ENCODE measurements around the gene WDR70. TPM values are rescaled to one million over a fixed set of nuclear protein-coding genes. Genes with fewer than 3 reads are reported as not detected.
"Not testable (repeated sequence)": the region's sequence is repeated elsewhere in the genome, so short reads cannot be mapped to it uniquely, and the experiment has no call there.

The WDR70 gene
- total RNA-seq, 1 experiment from 2014 or later = 35.0 TPM

DNA sequence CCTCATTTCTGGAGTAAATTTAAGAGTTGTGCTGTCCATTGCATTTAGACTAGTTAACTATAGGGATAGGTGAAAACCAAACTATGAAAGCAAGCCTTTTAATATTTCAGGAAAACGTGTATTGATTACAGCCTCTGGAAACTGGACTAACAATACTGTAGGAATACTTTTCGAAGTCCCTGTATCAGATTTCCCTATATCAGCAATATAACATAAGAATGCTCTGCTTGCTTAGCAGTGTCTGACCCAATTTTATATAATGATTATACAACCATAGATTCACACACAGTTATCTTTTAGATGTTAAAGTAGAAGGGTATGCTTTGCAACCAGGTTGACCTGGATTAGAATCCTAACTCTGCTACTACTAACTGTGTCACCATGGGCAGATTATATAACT, 203.1 kb downstream of the WDR70 start (continued):
- TF ChIP-seq ZNF425 (CRISPR knock-in tag; conservative IDR thresholded peaks at IDR 0.05) = no peak
- TF ChIP-seq, protein P1, sequence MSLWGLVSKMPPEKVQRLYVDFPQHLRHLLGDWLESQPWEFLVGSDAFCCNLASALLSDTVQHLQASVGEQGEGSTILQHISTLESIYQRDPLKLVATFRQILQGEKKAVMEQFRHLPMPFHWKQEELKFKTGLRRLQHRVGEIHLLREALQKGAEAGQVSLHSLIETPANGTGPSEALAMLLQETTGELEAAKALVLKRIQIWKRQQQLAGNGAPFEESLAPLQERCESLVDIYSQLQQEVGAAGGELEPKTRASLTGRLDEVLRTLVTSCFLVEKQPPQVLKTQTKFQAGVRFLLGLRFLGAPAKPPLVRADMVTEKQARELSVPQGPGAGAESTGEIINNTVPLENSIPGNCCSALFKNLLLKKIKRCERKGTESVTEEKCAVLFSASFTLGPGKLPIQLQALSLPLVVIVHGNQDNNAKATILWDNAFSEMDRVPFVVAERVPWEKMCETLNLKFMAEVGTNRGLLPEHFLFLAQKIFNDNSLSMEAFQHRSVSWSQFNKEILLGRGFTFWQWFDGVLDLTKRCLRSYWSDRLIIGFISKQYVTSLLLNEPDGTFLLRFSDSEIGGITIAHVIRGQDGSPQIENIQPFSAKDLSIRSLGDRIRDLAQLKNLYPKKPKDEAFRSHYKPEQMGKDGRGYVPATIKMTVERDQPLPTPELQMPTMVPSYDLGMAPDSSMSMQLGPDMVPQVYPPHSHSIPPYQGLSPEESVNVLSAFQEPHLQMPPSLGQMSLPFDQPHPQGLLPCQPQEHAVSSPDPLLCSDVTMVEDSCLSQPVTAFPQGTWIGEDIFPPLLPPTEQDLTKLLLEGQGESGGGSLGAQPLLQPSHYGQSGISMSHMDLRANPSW (CRISPR knock-in tag; conservative IDR thresholded peaks at IDR 0.05; ENCODE audit: low read depth) = no peak
- no peak for TF ChIP-seq CREB1 (CRISPR knock-in tag; IDR thresholded peaks at IDR 0.05)

DNA sequence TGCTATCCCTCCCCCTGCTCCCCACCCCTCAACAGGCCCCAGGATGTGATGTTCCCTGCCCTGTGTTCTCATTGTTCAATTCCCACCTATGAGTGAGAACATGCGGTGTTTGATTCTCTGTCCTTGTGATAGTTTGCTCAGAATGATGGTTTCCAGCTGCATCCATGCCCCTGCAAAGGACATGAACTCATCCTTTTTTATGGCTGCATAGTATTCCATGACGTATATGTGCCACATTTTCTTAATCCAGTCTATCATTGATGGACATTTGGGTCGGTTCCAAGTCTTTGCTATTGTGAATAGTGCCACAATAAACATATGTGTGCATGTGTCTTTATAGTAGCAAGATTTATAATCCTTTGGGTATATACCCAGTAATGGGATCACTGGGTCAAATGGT, 214.2 kb downstream of the WDR70 start:
- H3K4me1 Mint-ChIP-seq; H3K4me3 Mint-ChIP-seq; POLR2A ChIA-PET; H3K27me3 Mint-ChIP-seq (ENCODE audit: low read depth); H3K27ac Mint-ChIP-seq; ATAC-seq; CTCF ChIA-PET; DNase-seq (ENCODE audit: low spot score); H3K36me3 Mint-ChIP-seq: not testable (repeated sequence)
- H3K9me3 Mint-ChIP-seq = peaks cover 16% of the 10 kb centered on the region

DNA sequence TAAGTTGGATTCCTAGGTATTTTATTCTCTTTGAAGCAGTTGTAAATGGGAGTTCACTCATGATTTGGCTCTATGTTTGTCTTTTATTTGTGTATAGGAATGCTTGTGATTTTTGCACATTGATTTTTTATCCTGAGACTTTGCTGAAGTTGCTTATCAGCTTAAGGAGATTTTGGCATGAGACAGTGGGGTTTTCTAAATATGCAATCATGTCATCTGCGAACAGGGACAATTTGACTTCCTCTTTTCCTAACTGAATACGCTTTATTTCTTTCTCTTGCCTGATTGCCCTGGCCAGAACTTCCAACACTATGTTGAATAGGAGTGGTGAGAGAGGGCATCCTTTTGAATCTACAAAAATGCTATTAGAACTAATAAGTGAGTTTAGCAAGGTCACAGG, 215.7 kb downstream of the WDR70 start:
- H3K27me3 Mint-ChIP-seq (ENCODE audit: low read depth); ATAC-seq; H3K4me1 Mint-ChIP-seq; H3K4me3 Mint-ChIP-seq; CTCF ChIA-PET; H3K27ac Mint-ChIP-seq; H3K36me3 Mint-ChIP-seq; POLR2A ChIA-PET; DNase-seq (ENCODE audit: low spot score): not testable (repeated sequence)
- peaks cover 16% of the 10 kb centered on the region for H3K9me3 Mint-ChIP-seq

DNA sequence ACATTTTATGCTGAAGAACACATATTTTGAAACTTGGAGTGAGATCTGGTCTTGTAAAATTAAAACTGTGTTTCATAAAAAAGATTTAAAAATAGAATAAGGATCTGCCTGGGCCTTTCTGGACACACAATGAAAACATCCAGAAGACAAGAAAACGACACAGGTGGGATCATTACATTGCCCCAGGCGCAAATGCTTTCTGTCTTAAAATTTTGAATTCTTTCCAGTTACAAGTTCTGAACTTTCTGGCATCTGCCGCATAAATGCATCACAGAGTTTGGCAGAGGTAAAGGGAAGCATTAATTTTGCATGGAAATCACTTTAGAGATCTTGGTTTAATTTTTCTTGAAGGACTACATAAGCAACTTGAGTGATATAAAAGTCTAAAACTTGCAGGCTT, 219.6 kb downstream of the WDR70 start:
- no peak for DNase-seq (ENCODE audit: low spot score)
- ChIA-PET CTCF (no interaction called here), POLR2A (no interaction called here)
- Mint-ChIP-seq H3K4me3 (no peak overlapping the region), H3K4me1 (no peaks in the 10 kb centered on the region), H3K9me3 (peaks cover 12% of the 10 kb centered on the region), H3K36me3 (peaks cover 14% of the 10 kb centered on the region), H3K27me3 (ENCODE audit: low read depth) (no peaks in the 10 kb centered on the region), H3K27ac (no peak overlapping the region)
- ATAC-seq = no peak
- no peak for TF ChIP-seq ETV6 (CRISPR knock-in tag; IDR thresholded peaks at IDR 0.05)
- TF ChIP-seq, protein P2, sequence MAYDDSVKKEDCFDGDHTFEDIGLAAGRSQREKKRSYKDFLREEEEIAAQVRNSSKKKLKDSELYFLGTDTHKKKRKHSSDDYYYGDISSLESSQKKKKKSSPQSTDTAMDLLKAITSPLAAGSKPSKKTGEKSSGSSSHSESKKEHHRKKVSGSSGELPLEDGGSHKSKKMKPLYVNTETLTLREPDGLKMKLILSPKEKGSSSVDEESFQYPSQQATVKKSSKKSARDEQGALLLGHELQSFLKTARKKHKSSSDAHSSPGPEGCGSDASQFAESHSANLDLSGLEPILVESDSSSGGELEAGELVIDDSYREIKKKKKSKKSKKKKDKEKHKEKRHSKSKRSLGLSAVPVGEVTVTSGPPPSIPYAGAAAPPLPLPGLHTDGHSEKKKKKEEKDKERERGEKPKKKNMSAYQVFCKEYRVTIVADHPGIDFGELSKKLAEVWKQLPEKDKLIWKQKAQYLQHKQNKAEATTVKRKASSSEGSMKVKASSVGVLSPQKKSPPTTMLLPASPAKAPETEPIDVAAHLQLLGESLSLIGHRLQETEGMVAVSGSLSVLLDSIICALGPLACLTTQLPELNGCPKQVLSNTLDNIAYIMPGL (CRISPR knock-in tag; IDR thresholded peaks at IDR 0.05) = no peak
- no peak for TF ChIP-seq CREB1 (CRISPR knock-in tag; IDR thresholded peaks at IDR 0.05)
- no peak for TF ChIP-seq JAZF1 (CRISPR knock-in tag; IDR thresholded peaks at IDR 0.05)
- no peak for TF ChIP-seq ZBTB21 (CRISPR knock-in tag; IDR thresholded peaks at IDR 0.05; ENCODE audit: borderline replicate concordance)
- no peak for TF ChIP-seq TP53 (CRISPR knock-in tag; IDR thresholded peaks at IDR 0.05)
- TF ChIP-seq, protein P3, sequence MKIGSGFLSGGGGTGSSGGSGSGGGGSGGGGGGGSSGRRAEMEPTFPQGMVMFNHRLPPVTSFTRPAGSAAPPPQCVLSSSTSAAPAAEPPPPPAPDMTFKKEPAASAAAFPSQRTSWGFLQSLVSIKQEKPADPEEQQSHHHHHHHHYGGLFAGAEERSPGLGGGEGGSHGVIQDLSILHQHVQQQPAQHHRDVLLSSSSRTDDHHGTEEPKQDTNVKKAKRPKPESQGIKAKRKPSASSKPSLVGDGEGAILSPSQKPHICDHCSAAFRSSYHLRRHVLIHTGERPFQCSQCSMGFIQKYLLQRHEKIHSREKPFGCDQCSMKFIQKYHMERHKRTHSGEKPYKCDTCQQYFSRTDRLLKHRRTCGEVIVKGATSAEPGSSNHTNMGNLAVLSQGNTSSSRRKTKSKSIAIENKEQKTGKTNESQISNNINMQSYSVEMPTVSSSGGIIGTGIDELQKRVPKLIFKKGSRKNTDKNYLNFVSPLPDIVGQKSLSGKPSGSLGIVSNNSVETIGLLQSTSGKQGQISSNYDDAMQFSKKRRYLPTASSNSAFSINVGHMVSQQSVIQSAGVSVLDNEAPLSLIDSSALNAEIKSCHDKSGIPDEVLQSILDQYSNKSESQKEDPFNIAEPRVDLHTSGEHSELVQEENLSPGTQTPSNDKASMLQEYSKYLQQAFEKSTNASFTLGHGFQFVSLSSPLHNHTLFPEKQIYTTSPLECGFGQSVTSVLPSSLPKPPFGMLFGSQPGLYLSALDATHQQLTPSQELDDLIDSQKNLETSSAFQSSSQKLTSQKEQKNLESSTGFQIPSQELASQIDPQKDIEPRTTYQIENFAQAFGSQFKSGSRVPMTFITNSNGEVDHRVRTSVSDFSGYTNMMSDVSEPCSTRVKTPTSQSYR (CRISPR knock-in tag; IDR thresholded peaks at IDR 0.05) = no peak
- TF ChIP-seq ZNF138 (CRISPR knock-in tag; conservative IDR thresholded peaks at IDR 0.05) = no peak
- TF ChIP-seq GRHL2 (CRISPR knock-in tag; IDR thresholded peaks at IDR 0.05; ENCODE audit: insufficient replicate concordance, severe bottlenecking) = no peak
- TF ChIP-seq EMX1 (CRISPR knock-in tag; IDR thresholded peaks at IDR 0.05) = no peak
- no peak for TF ChIP-seq ZNF425 (CRISPR knock-in tag; conservative IDR thresholded peaks at IDR 0.05)
- TF ChIP-seq, protein P4, sequence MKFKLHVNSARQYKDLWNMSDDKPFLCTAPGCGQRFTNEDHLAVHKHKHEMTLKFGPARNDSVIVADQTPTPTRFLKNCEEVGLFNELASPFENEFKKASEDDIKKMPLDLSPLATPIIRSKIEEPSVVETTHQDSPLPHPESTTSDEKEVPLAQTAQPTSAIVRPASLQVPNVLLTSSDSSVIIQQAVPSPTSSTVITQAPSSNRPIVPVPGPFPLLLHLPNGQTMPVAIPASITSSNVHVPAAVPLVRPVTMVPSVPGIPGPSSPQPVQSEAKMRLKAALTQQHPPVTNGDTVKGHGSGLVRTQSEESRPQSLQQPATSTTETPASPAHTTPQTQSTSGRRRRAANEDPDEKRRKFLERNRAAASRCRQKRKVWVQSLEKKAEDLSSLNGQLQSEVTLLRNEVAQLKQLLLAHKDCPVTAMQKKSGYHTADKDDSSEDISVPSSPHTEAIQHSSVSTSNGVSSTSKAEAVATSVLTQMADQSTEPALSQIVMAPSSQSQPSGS (CRISPR knock-in tag; IDR thresholded peaks at IDR 0.05; ENCODE audit: borderline replicate concordance, low read depth) = no peak
- TF ChIP-seq CDX4 (CRISPR knock-in tag; IDR thresholded peaks at IDR 0.05; ENCODE audit: borderline replicate concordance) = no peak
- TF ChIP-seq ZNF219 (CRISPR knock-in tag; IDR thresholded peaks at IDR 0.05; ENCODE audit: borderline replicate concordance) = no peak
- no peak for TF ChIP-seq RORB (CRISPR knock-in tag; IDR thresholded peaks at IDR 0.05)

All from WTC11 (cell line).